GM18502 (cell line): ENCODE data around the gene ADORA3.
A peak's percentile ranks its signal among the peaks of the same experiment; 100 is the strongest.

Source experiments
- ATAC-seq: cut with Tn5 transposase; IDR thresholded peaks from one replicate; pipeline ENCODE4 v1.9.1; 2021; ENCODE audit warnings: mild to moderate bottlenecking; ENCODE audit not compliant: unreplicated experiment, poor library complexity

The ADORA3 gene

GRCh38 chr1:111509997-111510375 lies 6.6 kb upstream of the ADORA3 start:
- no peak for ATAC-seq

GRCh38 chr1:111507411-111508201 lies 4.2 kb upstream of the ADORA3 start:
- ATAC-seq, result peak; percentile 47

DNA sequence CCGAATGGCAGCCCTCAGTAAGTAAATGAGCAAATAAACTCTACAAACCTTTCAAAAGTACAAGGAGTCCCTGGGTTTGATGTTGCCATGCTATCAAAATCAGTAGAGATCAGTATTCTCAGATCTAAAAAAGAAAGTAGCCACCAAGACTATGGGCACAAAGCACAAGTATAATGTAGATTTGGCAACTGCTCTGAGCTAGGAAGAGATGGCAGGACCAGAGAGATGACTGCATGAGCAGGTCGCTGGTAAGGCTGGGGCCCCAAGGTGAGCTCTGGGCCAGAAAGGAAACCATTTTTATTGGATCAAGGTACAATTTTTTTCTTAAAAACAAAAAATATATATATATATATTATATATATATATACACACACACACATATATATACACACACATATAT lies 3.1 kb upstream of the ADORA3 start:
- no peak for ATAC-seq

DNA sequence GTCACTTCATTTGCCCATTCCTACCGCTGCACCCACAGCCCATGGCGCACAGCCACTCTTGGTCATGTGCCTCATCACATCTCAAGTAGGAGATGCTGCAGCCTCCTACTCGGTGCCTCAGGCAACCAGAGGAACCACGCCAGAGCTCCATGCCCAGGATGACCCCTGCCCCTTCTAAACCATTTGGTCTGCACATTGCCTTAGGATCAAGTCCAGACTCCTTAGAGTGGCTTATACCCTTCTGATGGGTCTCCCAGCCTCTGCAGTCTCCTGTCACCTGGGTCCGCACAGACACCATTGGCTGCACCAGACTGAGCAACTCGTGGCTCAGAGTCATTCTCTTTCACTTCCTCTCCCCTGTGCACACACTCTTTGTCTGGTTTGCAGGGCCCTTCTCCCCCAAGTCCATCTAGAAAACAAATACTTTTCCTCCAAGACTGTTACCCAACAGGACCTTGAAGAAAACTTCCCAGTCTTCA lies 2.2 kb upstream of the ADORA3 start:
- ATAC-seq, result peak; percentile 52

DNA sequence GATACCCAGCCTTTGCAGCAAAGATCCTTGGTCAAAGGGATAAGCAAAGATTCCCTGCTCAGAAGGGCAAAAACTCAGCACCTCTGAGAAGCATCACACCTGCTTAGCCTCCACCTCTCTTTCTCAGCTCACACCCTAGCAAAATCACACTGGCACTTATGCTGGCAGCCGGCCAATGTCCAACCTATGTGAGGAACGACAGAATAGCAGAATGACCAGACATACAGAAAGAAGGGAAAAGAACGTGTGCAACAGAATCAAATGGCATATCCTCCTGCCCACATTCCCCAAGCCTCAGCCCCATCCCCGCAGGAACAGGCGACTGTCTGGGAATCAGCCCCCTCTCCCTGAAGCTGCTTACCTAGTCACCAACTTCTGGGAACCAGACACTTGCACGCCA lies 664 bp upstream of the ADORA3 start:
- ATAC-seq, result no peak

- ATAC-seq, result no peak
These were observed 1.8 kb downstream of the ADORA3 start for GRCh38 chr1:111501645-111502044.

- ATAC-seq, result no peak
These were observed 4.2 kb downstream of the ADORA3 start for GRCh38 chr1:111499026-111499785.

GRCh38 chr1:111497592-111497991 lies 5.8 kb downstream of the ADORA3 start:
- no peak for ATAC-seq

- ATAC-seq, result no peak
These were observed 7.0 kb downstream of the ADORA3 start for GRCh38 chr1:111496398-111496797.

DNA sequence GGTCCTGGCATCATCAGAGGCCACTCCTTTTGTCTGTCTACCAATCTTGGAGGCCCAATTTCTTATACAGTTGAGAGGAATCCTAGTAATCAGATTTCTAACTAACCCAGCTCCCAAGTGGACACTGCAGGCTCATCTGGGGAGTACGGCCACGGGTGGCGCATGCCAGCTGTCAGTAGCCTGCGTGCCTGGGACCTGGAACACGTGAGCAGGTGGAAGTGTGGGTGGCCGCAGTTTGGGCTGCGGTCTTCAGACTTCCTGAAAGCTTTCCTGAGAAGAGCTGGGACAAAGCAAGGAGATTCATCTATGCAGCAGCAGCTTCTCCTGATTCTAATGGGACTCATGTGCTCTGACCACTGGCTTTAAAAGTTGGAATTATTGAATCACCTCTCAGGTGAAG lies 12.4 kb downstream of the ADORA3 start:
- no peak for ATAC-seq

DNA sequence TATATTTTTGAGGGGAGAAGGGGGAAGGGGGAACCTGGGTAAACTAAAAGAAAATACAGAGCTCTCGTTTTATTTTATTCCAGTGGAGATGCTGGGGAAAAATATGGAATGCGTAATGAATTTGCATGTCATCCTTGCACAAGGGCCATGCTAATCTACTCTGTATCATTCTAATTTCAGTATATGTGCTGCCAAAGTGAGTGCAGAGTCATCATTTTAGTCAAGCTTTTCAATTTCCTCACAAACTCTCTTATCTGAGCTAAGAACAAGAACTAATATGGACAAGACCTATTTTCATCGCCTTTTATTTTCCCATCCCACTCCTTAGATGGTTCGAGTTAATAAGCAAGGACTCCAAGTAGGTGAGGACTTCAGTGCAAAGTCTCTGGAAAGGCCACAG lies 13.2 kb downstream of the ADORA3 start:
- no peak for ATAC-seq

GRCh38 chr1:111489604-111490003 lies 13.8 kb downstream of the ADORA3 start:
- no peak for ATAC-seq

GRCh38 chr1:111488669-111489068 lies 14.8 kb downstream of the ADORA3 start:
- no peak for ATAC-seq

DNA sequence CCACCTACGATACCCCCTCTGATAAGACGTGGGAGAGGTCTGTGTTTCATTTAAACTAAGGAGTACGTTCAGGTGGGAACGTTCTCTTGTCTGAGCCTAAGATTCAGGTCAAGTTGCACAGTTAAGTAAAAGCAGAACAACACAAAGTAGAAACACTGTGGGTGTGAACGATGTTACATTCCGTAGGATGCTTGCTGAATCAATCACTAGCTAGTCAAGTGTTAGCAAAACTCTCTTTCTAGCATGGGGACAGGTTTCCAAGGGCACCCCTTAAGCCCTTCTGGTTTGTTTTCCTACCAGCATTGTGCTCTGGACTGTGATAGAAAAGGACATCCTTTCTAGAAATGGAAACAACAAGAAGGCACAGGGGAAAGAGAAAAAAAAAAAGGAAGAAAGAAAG lies 16.3 kb downstream of the ADORA3 start:
- no peak for ATAC-seq

- ATAC-seq, result no peak
These were observed 17.0 kb downstream of the ADORA3 start for GRCh38 chr1:111486431-111486830.

- ATAC-seq, result no peak
These were observed 18.9 kb downstream of the ADORA3 start for GRCh38 chr1:111484391-111485026.

DNA sequence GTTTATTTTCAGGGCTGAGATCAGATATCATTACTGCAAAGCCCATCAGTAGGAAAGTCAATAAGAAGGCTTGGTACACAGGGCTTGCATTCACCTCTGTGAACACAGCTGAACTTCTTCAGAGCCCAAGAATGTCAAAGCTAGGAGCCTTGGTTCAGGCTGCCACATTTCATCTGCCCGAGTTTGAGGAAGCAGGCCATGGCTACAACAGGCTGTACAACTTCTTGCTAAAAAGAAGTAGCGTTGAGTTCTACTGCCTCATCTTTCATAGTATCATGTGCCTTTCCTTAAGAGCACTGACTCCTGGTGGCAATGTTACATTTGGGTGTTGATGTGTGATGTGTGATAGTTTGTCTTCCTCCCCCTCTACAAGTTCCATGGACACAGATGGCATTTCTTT lies 19.6 kb downstream of the ADORA3 start:
- no peak for ATAC-seq

- no peak for ATAC-seq
These were observed 20.3 kb downstream of the ADORA3 start for GRCh38 chr1:111483166-111483565.

DNA sequence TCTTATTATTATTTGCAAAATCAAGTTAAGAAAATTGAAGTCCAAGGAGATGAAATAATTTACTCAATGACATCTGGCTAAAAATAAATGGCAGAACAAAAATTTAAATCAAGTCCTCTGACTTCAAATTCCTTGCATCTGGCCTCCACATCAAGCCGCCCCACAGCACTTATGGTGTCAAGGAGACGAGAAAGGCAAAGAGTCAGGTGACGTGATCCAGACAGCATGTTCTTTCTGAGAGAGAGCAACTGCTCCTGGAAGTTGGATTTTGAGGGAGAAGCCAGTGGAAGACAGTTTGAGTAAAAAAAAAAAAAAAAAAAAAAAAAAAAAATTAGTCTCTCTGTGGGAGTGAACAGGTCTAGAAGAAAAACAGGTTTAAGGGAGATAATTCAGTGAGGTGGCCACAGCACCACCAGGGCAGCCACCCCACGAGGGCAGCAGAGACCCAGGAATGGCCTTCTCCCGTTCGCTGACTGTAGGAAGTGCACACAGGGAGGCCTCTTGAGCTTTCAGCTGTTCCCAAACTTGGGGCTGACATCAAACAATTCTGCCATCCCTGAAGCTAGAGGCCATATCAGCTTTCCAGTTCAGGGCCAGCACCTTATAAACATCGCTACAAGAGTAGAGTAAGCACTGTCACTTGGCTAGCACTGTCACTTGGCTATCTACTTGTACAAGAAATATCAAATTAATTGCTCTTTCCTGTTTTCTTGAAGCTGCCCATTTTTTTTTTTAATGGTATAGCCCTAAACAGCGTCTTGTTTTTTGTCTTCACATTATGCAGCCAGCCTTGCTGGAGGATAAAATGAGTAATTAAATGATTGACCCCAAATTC lies 21.8 kb downstream of the ADORA3 start:
- no peak for ATAC-seq

DNA sequence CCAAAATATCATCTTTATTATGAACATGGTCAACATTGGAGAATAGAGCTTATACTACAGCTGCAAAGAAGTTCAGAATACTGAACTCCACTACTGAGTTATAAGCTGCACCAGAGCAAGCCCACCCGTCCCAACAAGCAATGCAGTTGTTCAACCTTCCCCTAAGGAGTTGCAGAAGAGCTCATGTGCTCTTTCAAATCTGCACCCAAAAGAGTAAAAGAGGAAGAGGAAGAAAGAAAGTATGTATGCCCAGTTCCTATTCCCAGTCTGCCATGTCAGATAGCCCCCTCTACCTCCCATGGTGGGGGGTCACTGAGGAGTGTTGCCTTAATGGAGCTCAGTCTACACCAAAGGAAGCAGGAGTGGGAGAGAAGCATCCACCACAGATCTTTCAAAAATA lies 22.8 kb downstream of the ADORA3 start:
- ATAC-seq, result no peak
